HK-2 (cell line): ENCODE results near the gene GNGT2.
A peak's percentile ranks its signal among the peaks of the same experiment; 100 is the strongest.

Experiments
- DNase-seq: peaks from one replicate; pipeline ENCODE4 v3.0.0-alpha.2; 2018; ENCODE audit not compliant: unreplicated experiment

The GNGT2 gene

GRCh38 chr17:49229076-49229804 lies 18.9 kb upstream of the GNGT2 start:
- no peak for DNase-seq

DNA sequence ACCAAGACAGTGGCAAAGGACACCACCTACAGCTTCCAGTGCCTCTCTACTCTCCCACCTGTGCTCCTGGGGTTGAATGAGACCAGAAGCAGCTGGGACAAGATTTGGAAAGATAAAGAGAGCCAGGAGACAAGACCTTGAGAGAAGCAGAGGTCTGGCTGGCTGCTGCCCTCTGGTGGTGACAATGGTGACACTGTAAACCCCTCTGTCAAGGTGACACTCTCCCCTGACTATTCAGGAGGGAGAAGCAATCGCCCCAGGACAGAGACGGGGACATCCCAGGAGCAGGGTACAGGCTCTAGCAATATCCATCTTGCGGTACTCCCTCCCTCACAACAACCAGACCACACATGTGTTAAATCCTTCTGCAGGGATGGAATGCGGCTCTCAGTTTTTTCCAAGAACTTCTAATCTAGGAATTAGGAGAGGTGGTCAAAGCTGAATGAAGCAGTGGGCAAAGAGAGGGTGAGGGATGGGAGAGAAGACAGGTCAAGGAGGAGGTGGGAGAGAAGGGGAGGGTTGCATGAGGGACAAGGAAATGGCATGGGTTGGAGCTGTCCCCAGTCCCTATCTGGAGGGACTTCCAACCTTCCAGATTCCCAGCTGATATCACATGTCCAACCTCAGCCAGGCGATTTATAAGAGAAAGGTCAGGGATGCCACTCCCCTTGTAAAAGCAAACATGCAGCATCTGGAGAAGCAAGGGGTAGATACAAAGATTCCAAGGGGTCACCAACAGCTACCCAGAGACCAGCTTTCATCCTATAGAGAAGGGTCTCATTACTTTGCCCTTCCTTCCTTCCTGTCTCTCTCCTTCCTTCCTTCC lies 17.3 kb upstream of the GNGT2 start:
- DNase-seq = peak; percentile 76

GRCh38 chr17:49226771-49227435 lies 16.5 kb upstream of the GNGT2 start:
- no peak for DNase-seq

GRCh38 chr17:49225554-49226236 lies 15.3 kb upstream of the GNGT2 start:
- DNase-seq = no peak

GRCh38 chr17:49224997-49225337 lies 14.6 kb upstream of the GNGT2 start:
- DNase-seq = no peak

DNA sequence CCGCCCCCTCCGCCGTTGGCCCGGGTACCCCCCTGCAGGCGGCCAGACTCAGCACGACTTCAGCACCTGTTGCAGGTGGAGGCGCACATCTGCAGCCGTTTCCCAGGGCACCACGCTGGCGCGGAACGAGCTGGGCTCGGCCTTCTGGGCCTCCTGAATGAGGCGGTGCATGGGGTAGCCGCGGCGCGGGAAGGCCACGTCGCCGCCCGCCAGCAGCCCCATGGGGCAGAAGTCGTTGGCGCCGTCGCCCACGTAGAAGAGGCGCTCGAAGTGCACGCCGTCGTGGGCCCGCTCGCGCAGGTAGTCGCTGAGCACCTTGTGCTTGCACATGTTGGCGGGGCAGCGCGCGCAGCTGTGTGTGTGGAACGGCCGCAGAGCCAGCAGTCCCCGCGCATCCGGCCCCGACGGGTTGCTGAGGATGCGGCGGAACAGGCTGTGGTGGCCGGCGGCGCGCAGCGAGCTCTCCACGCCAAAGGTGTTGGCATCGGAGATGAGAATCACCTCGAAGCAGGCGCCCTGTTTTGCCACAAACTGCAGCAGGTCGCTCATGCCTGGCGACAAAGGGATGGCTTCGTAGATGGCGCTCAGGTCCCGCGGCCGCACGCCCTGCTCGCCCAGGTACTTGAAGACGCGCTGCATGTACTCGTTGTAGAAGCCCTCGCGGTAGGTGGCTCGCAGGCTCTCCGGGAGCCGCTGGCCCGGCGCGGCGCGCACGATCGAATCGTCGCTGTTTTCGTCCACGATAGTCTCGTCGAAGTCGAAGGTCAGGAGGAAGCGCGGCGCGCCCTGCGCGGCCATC lies 14.0 kb upstream of the GNGT2 start:
- DNase-seq = no peak

GRCh38 chr17:49223517-49224197 lies 13.3 kb upstream of the GNGT2 start:
- DNase-seq = peak; percentile 59

DNA sequence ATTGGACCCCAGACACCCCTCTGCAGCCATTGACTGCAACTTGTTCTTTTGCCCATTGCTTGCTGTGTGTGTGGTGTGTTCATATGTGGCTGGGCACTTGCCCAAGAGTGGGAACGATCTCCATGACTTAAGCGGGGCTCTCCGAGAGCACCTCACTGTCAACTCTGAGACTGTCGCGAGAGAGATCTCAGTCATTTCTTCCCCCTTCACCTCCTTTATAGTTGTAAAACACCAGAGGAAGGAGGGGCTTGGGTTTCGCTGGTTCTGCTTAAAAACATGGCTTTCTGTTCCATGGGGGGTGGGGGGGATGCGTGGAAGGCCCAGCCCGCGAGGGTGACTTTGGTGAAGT lies 12.8 kb upstream of the GNGT2 start:
- DNase-seq = no peak

- no peak for DNase-seq
Observed at GRCh38 chr17:49219987-49220386, 9.6 kb upstream of the GNGT2 start.

DNA sequence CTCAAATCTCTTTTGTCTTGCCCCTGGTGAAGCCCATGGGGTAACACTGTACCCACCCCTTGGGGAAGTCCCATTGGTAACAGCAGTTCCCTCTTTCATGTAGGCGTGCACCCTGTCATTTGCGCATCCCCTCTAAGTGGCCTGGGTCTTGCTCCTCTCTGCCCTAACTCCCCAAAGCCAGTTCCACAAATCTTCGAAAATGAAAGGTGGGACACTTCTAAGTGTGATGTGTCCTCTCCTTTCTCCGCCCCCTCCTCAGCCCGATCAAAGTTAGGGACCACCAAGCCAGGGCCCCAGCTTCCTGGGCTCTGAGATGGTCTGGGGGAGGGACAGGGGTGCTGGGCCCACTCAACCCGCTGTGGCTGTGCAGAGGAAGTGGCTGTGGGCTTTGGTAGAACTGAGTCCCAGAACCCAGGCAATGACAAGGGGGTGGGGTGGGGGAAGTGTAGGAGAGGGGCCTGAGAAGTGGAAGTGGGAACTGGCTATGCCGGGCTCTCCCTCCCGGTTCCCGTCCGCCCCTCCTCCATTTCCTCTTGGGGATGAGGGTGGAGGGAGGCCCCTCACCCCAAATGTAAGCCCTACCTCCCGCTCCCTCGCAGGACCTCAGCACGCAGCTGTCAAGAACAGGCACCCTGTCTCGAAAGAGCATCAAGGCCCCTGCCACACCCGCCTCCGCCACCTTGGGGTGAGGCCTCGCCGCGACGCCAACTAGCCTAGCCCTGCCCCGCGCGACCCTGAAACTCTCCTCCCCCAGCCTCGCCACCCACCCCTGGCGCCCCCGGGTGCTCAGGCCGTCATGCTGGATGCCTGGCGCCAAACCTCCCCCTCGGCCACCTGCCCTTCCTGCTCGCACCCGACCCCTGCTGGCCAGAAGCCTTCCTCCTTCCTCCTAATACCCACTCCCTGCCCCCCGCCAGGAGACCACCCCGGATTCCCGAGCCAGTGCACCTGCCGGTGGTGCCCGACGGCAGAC lies 8.9 kb upstream of the GNGT2 start:
- DNase-seq = no peak

DNA sequence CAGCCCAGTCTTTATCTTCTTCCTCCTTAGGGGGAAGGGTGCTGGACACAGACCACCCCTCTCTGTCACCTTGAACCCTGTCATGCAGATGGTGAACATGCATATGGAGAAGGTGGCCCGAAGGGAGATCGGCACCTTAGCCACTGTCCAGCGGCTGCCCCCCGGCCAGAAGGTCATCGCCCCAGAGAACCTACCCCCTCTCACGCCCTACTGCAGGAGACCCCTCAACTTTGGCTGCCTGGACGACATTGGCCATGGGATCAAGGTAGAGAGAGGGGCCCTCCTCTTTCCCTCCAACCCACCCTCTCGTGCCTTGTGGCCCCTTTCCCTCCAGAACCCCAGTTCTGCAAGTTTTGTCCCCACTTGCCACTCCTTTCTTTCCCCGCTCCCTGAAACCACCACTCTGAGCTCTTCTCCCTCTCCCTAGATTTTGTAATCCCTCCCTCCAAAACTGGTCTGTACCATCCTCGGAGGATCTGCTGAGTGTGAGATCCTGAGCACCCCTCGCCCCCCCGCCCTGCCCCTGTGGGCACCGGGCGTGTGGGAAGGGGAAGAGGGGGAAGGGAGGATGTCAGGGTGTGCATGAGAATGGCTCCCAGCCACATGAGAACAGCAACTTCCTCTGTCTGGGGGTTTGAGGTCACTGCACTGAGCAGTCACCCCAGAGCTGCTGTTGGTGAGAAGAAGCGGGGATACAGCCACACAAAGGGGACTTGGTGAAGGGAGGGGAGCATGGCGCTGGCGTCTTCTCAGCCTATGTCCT lies 7.5 kb upstream of the GNGT2 start:
- DNase-seq = no peak

DNA sequence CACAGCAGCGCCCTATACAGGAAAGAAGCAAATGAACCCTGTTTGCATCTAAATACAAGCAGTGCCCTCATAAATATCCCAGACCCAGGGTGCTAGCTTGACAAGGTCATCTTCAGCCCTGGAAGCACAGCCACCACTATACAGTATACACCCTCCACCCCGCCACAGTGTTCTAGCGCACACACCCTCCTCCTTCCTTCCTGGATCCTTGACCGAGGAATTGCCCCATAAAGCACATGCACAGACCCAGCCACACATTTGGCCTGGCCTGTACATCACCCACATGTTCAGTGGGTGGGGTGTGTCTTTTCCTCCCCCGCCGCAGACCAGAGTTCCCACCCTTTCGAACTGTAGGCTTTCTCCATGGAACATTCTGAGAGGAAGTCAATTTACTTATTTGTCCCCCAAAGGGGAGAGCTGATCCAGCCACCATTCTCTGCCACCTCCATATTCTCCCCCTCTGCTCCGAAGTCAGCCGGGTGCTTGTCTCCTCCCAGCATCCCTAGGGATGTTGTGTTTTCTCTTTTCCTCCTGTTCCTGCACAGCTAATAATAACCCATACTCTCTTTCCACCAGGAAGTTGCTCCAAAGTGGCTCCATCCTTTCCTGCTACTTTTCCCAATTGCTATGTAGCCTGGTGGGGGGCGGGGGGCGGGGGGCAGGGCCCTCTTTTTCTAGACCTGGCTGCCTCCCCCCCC lies 6.7 kb upstream of the GNGT2 start:
- no peak for DNase-seq

DNA sequence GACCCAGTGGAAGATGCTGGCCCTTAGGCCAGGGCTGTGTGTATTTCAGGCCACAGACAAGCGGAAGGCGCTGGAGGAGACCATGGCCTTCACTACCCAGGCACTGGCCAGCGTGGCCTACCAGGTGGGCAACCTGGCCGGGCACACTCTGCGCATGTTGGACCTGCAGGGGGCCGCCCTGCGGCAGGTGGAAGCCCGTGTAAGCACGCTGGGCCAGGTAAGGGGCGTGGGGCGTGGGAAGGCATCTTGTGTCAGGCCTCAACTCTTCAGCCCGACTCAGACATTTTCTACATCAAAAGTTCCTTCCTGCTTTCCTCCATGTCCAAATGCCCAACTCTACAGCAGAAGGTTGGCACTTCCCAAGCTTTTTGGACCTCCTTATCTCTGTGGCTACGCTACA lies 6.1 kb upstream of the GNGT2 start:
- no peak for DNase-seq

- no peak for DNase-seq
Observed at GRCh38 chr17:49214676-49215360, 4.4 kb upstream of the GNGT2 start.

- no peak for DNase-seq
Observed at GRCh38 chr17:49213847-49214246, 3.5 kb upstream of the GNGT2 start.

DNA sequence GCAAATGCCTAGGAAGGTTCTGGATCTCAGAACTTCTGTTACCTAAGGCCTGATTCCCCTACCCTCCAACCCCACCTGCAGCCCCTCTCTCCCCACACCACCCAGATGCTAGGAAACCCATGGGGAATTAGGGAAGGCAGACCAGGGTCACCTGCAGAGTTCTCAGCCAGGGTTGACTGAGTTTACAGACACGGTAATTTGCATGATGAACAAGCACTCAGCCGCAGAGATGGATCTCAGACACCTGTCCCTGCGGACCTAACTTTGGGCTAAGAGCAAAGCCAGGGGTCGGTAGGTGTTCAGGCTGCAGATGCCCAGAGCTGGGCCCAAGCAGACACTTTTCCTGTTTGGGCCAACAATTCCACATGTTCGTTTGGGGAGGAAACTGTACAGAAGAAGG lies 3.0 kb upstream of the GNGT2 start:
- DNase-seq = no peak

DNA sequence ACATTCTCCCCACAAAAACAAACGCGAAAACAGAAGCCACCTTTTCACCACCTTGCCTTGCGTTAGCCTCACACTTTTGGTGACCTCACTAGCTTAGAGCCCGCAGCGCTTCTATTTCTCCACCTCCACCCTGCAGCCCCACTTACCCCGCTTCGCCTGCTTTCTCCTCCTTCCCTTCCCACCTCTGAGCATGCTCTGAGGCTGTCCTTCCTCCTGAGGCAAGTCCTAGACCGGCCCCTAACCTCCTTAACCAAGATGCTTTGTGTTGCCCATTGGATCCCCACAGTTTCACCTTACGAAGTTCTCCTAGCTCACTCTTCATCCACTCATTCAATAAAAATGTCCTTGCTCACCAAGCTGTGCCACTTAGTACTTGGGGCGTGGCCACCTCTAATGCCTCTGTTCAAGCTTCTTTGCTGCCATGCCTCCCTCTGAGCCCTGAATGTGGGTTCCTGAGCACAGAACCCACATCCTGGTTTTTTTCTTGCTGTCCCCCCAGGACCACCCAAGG lies 1.3 kb downstream of the GNGT2 start:
- no peak for DNase-seq

DNA sequence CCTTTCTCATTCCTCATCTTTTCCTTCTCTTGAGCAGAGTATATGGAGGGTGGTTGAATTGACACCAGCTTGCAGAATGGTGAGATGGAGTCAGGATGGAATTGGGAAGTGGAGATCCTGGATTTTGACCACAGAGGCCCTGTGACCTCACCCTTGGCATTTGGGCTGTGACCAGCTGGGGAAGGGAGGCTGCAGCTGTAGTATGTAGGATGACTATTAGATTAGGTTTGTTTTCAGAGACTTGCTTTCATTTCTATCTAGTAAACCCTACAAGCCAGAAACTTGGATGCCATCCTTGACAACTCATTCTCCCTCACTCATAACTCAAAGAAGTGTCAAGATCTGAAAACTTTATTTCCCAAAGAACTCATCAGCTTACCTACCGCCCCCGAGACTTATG lies 5.9 kb downstream of the GNGT2 start:
- DNase-seq = no peak
